ENCODE results near the gene DAPK1. TPM values are rescaled to one million over a fixed set of nuclear protein-coding genes. Genes with fewer than 3 reads are reported as not detected.

The DAPK1 gene
- polyA plus RNA-seq, 1 of the 3 experiments (the other 2 are of a cell fraction) = 0.61 TPM

DNA sequence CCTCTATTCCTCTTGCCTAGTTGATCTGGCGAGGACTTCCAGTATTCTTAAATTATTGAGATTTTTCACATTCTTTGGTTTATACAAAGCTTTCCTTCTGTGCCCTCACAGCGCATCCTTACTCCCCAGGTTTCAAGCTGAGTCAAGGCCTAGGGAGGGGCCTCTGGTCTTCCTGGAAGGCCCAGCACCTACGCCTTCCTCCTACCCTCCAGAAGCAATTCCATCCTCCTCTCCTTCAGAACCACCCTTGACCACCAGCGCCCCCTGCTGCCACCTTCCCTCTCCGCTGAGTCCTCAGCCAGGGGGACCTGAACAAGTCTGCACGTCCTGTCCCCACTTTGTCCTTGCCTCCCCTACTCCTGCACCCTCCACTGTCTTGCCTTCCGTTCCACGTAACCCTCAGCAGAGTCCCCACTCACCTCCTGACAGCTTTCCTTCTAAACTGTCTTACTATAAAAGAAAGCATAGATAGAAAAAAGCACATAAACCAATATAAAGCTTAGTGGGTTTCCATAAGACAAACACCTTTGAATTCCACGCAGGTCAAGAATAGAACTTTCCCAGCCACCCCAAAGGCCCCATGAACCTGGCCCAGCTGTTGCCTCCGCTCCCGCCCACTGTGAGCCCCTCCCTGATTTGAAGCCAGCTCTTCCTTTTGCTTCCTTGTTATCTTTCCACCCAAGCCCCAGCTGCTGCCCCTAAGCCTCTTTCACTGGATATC, 165.3 kb downstream of the DAPK1 start:
- no peak overlapping the region for H3K4me2 ChIP-seq
- H3K4me3 ChIP-seq (ENCODE audit: low read depth in 2 of 2, low read length in 1 of 2) = no peak overlapping the region; a peak in 1 of 4 replicates
- no peak overlapping the region for H2AFZ ChIP-seq (ENCODE audit: low read depth)
- H3F3A ChIP-seq (replicated peaks; ENCODE audit: insufficient read depth) = no peaks in the 10 kb centered on the region
- TF ChIP-seq USF1 (IDR thresholded peaks at IDR 0.05; ENCODE audit: borderline replicate concordance, low read depth) (no peak), SMC3 (IDR thresholded peaks at IDR 0.05; ENCODE audit: low read depth, low read length) (peak; percentile 94), CTCF (IDR thresholded peaks at IDR 0.05) (peak; percentile 70), RAD21 (IDR thresholded peaks at IDR 0.05; ENCODE audit: low read length) (peak; percentile 93)
- no peaks in the 10 kb centered on the region for H3K36me3 ChIP-seq (replicated peaks in 1 of 2; ENCODE audit: control insufficient read depth in 1 of 2, insufficient read depth in 2 of 2, low read length in 1 of 2)
- H3K27ac ChIP-seq (ENCODE audit: low read depth in 2 of 2, low read length in 1 of 2) = no peak overlapping the region
- no peaks in the 10 kb centered on the region for H3K9me2 ChIP-seq
- no peaks in the 10 kb centered on the region for H4K20me1 ChIP-seq (ENCODE audit: insufficient read depth)
- peak; percentile 89 for DNase-seq
- no peaks in the 10 kb centered on the region for H3K9me3 ChIP-seq
- H3K79me2 ChIP-seq (ENCODE audit: insufficient read depth) = no peaks in the 10 kb centered on the region
- ChIA-PET POLR2A (no interaction called here), CTCF (interaction anchor here (0.6 to 3.0 kb wide), 51 partner anchors 8 to 1648 kb away, joined by 3 to 56 read pairs (median 4); partner anchors contain the start of genes CKS2 and DAPK1)
- no peaks in the 10 kb centered on the region; a peak in 2 of 4 replicates for H3K4me1 ChIP-seq (ENCODE audit: control insufficient read depth in 1 of 2, insufficient read depth in 2 of 2, low read depth in 1 of 2, low read length in 1 of 2)
- H3K9ac ChIP-seq = no peak overlapping the region
- no peaks in the 10 kb centered on the region for H3K27me3 ChIP-seq (ENCODE audit: insufficient read depth)
- WGBS (ENCODE audit: low lambda C conversion rate) = 43% methylated on average over 11 of the region's 11 CpGs

DNA sequence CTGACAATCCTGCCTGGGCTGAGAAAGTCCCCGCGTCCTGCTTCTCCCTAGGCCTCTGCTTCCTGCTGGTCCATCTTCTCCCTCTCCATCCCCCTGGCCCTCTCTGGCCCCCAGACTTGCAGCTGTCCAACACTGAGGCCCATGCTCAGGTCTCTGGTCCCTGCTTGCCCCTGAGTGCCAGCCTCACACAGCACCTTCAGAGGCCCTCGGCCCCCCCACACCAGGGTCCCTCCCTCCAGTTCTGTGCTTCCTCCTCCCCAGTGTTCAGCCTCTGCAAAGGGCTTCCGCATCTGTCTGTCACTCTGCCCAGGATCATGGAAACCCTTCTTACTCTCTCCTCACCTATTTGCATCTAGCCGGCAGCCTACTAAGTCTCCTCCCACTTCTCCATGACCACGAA, 165.9 kb downstream of the DAPK1 start:
- H3K79me2 ChIP-seq (ENCODE audit: insufficient read depth) = no peaks in the 10 kb centered on the region

More for the DNA sequence above, 165.9 kb downstream of the DAPK1 start:
- 66% methylated on average over 6 of the region's 6 CpGs for WGBS (ENCODE audit: low lambda C conversion rate)
- ChIA-PET CTCF (interaction anchor here (0.6 to 3.0 kb wide), 40 partner anchors 8 to 1230 kb away, joined by 3 to 56 read pairs (median 6); partner anchors contain the start of gene DAPK1), POLR2A (no interaction called here)
- Histone ChIP-seq H3K27ac (ENCODE audit: low read depth in 2 of 2, low read length in 1 of 2) (no peak overlapping the region), H3K9ac (no peak overlapping the region), H3K4me3 (ENCODE audit: low read depth in 2 of 2, low read length in 1 of 2) (no peak overlapping the region), H3K9me2 (no peaks in the 10 kb centered on the region), H3K27me3 (ENCODE audit: insufficient read depth) (no peaks in the 10 kb centered on the region), H3F3A (replicated peaks; ENCODE audit: insufficient read depth) (no peaks in the 10 kb centered on the region), H3K4me2 (no peak overlapping the region), H4K20me1 (ENCODE audit: insufficient read depth) (no peaks in the 10 kb centered on the region), H2AFZ (ENCODE audit: low read depth) (no peak overlapping the region), H3K4me1 (ENCODE audit: control insufficient read depth in 1 of 2, insufficient read depth in 2 of 2, low read depth in 1 of 2, low read length in 1 of 2) (no peaks in the 10 kb centered on the region; a peak in 2 of 4 replicates), H3K36me3 (replicated peaks in 1 of 2; ENCODE audit: control insufficient read depth in 1 of 2, insufficient read depth in 2 of 2, low read length in 1 of 2) (no peaks in the 10 kb centered on the region), H3K9me3 (no peaks in the 10 kb centered on the region)
- DNase-seq = no peak
- TF ChIP-seq CHD2 (IDR thresholded peaks at IDR 0.05; ENCODE audit: low read length, partially characterized antibody) (no peak), NRF1 (IDR thresholded peaks at IDR 0.05; ENCODE audit: low read depth, low read length) (no peak), POLR2AphosphoS5 (IDR thresholded peaks at IDR 0.05; ENCODE audit: low read depth, low read length) (no peak), MEF2A (IDR thresholded peaks at IDR 0.05; ENCODE audit: borderline replicate concordance, low read depth) (no peak), IRF3 (IDR thresholded peaks at IDR 0.05; ENCODE audit: low read depth, low read length) (no peak), GATA2 (CRISPR knock-in tag; IDR thresholded peaks at IDR 0.05) (no peak), ELF1 (IDR thresholded peaks at IDR 0.05) (no peak), EZH2phosphoT487 (IDR thresholded peaks at IDR 0.05; ENCODE audit: borderline replicate concordance, low read depth) (no peak), FOSL2 (IDR thresholded peaks at IDR 0.05; ENCODE audit: borderline replicate concordance, low read depth) (no peak), RFX5 (IDR thresholded peaks at IDR 0.05; ENCODE audit: low read length) (no peak), EP300 (IDR thresholded peaks at IDR 0.05; ENCODE audit: borderline replicate concordance in 1 of 2, low read depth in 1 of 2, low read length in 1 of 2) (no peak), TAF1 (IDR thresholded peaks at IDR 0.05; ENCODE audit: borderline replicate concordance, low read depth, low read length) (no peak), SIN3A (IDR thresholded peaks at IDR 0.05; ENCODE audit: borderline replicate concordance, low read depth, low read length) (no peak)

All from SK-N-SH (cell line).